Liver (tissue), 9 donors: ENCODE results near the gene LYSMD3. TPM values are rescaled to one million over a fixed set of nuclear protein-coding genes. Genes with fewer than 3 reads are reported as not detected.

Experiments
- DNase-seq: peaks from one replicate; pipeline ENCODE4 v3.0.0-alpha.2; 2017; ENCODE audit warnings: low spot score
- H3K27ac ChIP-seq, 2 donors: one replicate each; pipeline ENCODE4 v1.7.0; 2013; ENCODE audit warnings: inconsistent platforms in 2 of 2, low read length in 2 of 2, control low read depth in 1 of 2, low read depth in 1 of 2, mild to moderate bottlenecking in 1 of 2
- H3K27me3 ChIP-seq, 4 donors: one replicate each; pipeline versions ENCODE4 v1.6.1 to v1.7.0; 2013; ENCODE audit warnings: low read length in 3 of 4, inconsistent platforms in 1 of 4, mild to moderate bottlenecking in 1 of 4, moderate library complexity in 1 of 4; ENCODE audit not compliant: control insufficient read depth in 4 of 4, insufficient read depth in 4 of 4
- H3K36me3 ChIP-seq, 4 donors: one replicate each; pipeline versions ENCODE4 v1.6.1 to v1.7.0; 2013; ENCODE audit warnings: low read length in 3 of 4, mild to moderate bottlenecking in 3 of 4, low read depth in 1 of 4, moderate library complexity in 1 of 4; ENCODE audit not compliant: control insufficient read depth in 4 of 4, insufficient read depth in 3 of 4
- H3K4me1 ChIP-seq, 4 donors: one replicate each; pipeline versions ENCODE4 v1.6.1 to v1.7.0; 2013; ENCODE audit warnings: low read length in 3 of 4, mild to moderate bottlenecking in 3 of 4, moderate library complexity in 1 of 4; ENCODE audit not compliant: control insufficient read depth in 4 of 4, insufficient read depth in 4 of 4
- H3K4me3 ChIP-seq, 3 donors: one replicate each; pipeline versions ENCODE4 v1.6.1 to v1.7.0; 2013; ENCODE audit warnings: low read length in 3 of 3, control low read depth in 1 of 3, low read depth in 1 of 3, mild to moderate bottlenecking in 1 of 3
- H3K9ac ChIP-seq, 2 donors: one replicate each; pipeline ENCODE4 v1.7.0; 2013; ENCODE audit warnings: low read length in 2 of 2, mild to moderate bottlenecking in 2 of 2, moderate library complexity in 2 of 2, control low read depth in 1 of 2, low read depth in 1 of 2
- H3K9me3 ChIP-seq, 4 donors: one replicate each; pipeline versions ENCODE4 v1.6.1 to v1.7.0; 2013; ENCODE audit warnings: low read length in 3 of 4; ENCODE audit not compliant: control insufficient read depth in 4 of 4
- EGR1 ChIP-seq, 2 donors: IDR thresholded peaks; 2 replicates each; pipeline ENCODE4 v1.6.1; 2016 to 2018; ENCODE audit warnings: antibody characterized with exemption in 2 of 2, low read depth in 2 of 2
- FOXA1 ChIP-seq: IDR thresholded peaks from 2 replicates; pipeline ENCODE4 v1.6.1; 2016; ENCODE audit warnings: antibody characterized with exemption
- HNF4A ChIP-seq, 2 donors: conservative IDR thresholded peaks; 2 replicates each; pipeline ENCODE4 v1.6.1; 2016; ENCODE audit warnings: antibody characterized with exemption in 2 of 2, mild to moderate bottlenecking in 2 of 2
- HNF4G ChIP-seq: IDR thresholded peaks from 2 replicates; pipeline ENCODE4 v1.6.1; 2016; ENCODE audit warnings: antibody characterized with exemption
- NR2F2 ChIP-seq: IDR thresholded peaks from 2 replicates; pipeline ENCODE4 v1.6.1; 2016; ENCODE audit warnings: antibody characterized with exemption
- RAD21 ChIP-seq, 2 donors: IDR thresholded peaks; 2 replicates each; pipeline ENCODE4 v1.6.1; 2016; ENCODE audit warnings: antibody characterized with exemption in 2 of 2, mild to moderate bottlenecking in 2 of 2
- RXRA ChIP-seq, 2 donors: IDR thresholded peaks; 2 replicates each; pipeline ENCODE4 v1.6.1; 2017 to 2018; ENCODE audit warnings: antibody characterized with exemption in 2 of 2, mild to moderate bottlenecking in 1 of 2
- SP1 ChIP-seq: IDR thresholded peaks from 2 replicates; pipeline ENCODE4 v1.6.1; 2018; ENCODE audit warnings: antibody characterized with exemption, mild to moderate bottlenecking
- TAF1 ChIP-seq: conservative IDR thresholded peaks from 2 replicates; pipeline ENCODE4 v1.6.1; 2016; ENCODE audit warnings: antibody characterized with exemption, mild to moderate bottlenecking
- WGBS: extraction: QIAGEN DNeasy Blood & Tissue Kit; methylation state at CpG from one replicate; pipeline ENCODE4 v1.1.7; 2013; 5-methylcytosine and 5-hydroxymethylcytosine counted together
- polyA plus RNA-seq, 2 donors: library from polyadenylated mRNA; stranded (reverse) in 1 of 2; unstranded in 1 of 2; fragments of 200-250 nt in 1 of 2; fragments of >200 nt in 1 of 2; fragmentation: Nextera tagmentation in 1 of 2; extraction: Ambion mirVana in 1 of 2; gene quantifications; one replicate each; pipeline versions ENCODE4 v1.2.1 to v1.2.3, GENCODE V29; 2013 to 2015
- total RNA-seq, 2 donors: library from RNA; depleted of rRNA; stranded (reverse); fragments of >200 nt; gene quantifications; one replicate each; pipeline ENCODE4 v1.2.3, GENCODE V29; 2014
- TF ChIP-seq, protein P1 (sequence below): IDR thresholded peaks from 2 replicates; pipeline ENCODE4 v1.6.1; 2016; ENCODE audit warnings: antibody characterized with exemption
- TF ChIP-seq, protein P2 (sequence below): IDR thresholded peaks from 2 replicates; pipeline ENCODE4 v1.6.1; 2016; ENCODE audit warnings: antibody characterized with exemption, mild to moderate bottlenecking
- TF ChIP-seq, protein P3 (sequence below): IDR thresholded peaks from 2 replicates; pipeline ENCODE4 v1.6.1; 2016; ENCODE audit warnings: antibody characterized with exemption
- TF ChIP-seq, protein P4 (sequence below): IDR thresholded peaks from 2 replicates; pipeline ENCODE4 v1.6.1; 2016; ENCODE audit warnings: antibody characterized with exemption
- TF ChIP-seq, protein P5 (sequence below): fragments of 150-350 bp; IDR thresholded peaks from 2 replicates; pipeline ENCODE4 v1.5.1; 2017; ENCODE audit warnings: improper control_type of control experiment, low read depth, low read length; ENCODE audit not compliant: missing input control
- donor health status: healthy.
- donor health status: healthy.
- donor health status: healthy.
- donor health status: healthy.
- donor health status: healthy.

LYSMD3 gene
- total and polyA plus RNA-seq, 4 donors, result 8.8 to 23.6 (median 11.0) TPM

DNA sequence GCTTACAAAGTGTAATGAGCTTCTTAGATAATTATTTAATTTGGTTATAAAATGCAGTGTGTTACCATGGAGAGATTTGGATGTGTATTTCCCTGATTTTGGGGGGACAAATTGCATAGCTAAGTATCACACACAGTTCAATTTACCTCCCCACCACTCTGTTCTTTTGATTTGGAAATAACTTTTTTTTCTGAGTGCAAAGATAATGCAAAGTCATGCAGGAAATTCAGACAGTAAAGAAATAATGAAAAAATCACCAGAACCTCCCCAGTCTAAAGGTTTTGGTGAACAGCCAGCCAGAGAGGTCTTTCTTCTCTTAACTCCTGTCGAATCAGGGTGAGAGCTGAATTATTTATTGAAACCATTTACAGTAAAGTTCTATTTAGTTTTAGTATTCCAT lies 32.4 kb upstream of the LYSMD3 start (continued):
- TF ChIP-seq, protein P1, sequence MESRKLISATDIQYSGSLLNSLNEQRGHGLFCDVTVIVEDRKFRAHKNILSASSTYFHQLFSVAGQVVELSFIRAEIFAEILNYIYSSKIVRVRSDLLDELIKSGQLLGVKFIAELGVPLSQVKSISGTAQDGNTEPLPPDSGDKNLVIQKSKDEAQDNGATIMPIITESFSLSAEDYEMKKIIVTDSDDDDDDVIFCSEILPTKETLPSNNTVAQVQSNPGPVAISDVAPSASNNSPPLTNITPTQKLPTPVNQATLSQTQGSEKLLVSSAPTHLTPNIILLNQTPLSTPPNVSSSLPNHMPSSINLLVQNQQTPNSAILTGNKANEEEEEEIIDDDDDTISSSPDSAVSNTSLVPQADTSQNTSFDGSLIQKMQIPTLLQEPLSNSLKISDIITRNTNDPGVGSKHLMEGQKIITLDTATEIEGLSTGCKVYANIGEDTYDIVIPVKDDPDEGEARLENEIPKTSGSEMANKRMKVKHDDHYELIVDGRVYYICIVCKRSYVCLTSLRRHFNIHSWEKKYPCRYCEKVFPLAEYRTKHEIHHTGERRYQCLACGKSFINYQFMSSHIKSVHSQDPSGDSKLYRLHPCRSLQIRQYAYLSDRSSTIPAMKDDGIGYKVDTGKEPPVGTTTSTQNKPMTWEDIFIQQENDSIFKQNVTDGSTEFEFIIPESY, result no peak
- TF ChIP-seq HNF4G (no peak), NR2F2 (no peak), RAD21 (IDR thresholded peaks at IDR 0.05) (no peak), EGR1 (IDR thresholded peaks at IDR 0.05; ENCODE audit: low read depth in 2 of 2) (no peak)

DNA sequence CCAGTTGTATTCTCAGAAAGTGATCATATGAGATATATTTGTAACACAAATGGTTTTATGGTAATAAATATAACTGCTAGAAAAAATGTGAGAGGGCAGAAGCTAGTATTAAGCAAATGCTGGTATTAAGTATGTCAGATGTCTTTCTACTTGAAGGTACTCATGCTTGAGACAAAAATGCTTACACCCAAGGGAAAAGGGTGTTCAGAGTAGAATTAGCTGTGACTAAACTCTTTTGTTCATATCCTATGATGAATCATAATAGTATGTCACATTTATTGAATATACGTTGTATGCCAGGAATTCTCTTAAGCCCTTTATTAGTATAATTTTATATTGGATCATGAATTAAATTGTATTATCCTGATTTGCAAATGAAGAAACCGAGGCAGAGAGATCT lies 31.4 kb upstream of the LYSMD3 start:
- Histone ChIP-seq H3K27me3 (peaks cover 0 to 18% (median 4%) of the 10 kb centered on the region in 4 donors), H3K36me3 (no peaks in the 10 kb centered on the region), H3K27ac (no peak overlapping the region), H3K9ac (no peak overlapping the region), H3K4me3 (no peak overlapping the region), H3K4me1 (peaks cover 3 to 12% (median 11%) of the 10 kb centered on the region in 4 donors), H3K9me3 (no peaks in the 10 kb centered on the region)
- WGBS, result 68% methylated on average over 2 of the region's 2 CpGs
- TF ChIP-seq RXRA (IDR thresholded peaks at IDR 0.05), result no peak
- no peak for TF ChIP-seq EGR1 (IDR thresholded peaks at IDR 0.05; ENCODE audit: low read depth in 2 of 2)
- TF ChIP-seq, protein P2, sequence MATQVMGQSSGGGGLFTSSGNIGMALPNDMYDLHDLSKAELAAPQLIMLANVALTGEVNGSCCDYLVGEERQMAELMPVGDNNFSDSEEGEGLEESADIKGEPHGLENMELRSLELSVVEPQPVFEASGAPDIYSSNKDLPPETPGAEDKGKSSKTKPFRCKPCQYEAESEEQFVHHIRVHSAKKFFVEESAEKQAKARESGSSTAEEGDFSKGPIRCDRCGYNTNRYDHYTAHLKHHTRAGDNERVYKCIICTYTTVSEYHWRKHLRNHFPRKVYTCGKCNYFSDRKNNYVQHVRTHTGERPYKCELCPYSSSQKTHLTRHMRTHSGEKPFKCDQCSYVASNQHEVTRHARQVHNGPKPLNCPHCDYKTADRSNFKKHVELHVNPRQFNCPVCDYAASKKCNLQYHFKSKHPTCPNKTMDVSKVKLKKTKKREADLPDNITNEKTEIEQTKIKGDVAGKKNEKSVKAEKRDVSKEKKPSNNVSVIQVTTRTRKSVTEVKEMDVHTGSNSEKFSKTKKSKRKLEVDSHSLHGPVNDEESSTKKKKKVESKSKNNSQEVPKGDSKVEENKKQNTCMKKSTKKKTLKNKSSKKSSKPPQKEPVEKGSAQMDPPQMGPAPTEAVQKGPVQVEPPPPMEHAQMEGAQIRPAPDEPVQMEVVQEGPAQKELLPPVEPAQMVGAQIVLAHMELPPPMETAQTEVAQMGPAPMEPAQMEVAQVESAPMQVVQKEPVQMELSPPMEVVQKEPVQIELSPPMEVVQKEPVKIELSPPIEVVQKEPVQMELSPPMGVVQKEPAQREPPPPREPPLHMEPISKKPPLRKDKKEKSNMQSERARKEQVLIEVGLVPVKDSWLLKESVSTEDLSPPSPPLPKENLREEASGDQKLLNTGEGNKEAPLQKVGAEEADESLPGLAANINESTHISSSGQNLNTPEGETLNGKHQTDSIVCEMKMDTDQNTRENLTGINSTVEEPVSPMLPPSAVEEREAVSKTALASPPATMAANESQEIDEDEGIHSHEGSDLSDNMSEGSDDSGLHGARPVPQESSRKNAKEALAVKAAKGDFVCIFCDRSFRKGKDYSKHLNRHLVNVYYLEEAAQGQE, result no peak
- TF ChIP-seq, protein P3, sequence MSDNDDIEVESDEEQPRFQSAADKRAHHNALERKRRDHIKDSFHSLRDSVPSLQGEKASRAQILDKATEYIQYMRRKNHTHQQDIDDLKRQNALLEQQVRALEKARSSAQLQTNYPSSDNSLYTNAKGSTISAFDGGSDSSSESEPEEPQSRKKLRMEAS, result no peak
- TF ChIP-seq, protein P4, sequence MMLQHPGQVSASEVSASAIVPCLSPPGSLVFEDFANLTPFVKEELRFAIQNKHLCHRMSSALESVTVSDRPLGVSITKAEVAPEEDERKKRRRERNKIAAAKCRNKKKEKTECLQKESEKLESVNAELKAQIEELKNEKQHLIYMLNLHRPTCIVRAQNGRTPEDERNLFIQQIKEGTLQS, result no peak
- TF ChIP-seq TAF1, result no peak
- no peak for TF ChIP-seq SP1
- TF ChIP-seq, protein P1, result no peak
- TF ChIP-seq, protein P5, sequence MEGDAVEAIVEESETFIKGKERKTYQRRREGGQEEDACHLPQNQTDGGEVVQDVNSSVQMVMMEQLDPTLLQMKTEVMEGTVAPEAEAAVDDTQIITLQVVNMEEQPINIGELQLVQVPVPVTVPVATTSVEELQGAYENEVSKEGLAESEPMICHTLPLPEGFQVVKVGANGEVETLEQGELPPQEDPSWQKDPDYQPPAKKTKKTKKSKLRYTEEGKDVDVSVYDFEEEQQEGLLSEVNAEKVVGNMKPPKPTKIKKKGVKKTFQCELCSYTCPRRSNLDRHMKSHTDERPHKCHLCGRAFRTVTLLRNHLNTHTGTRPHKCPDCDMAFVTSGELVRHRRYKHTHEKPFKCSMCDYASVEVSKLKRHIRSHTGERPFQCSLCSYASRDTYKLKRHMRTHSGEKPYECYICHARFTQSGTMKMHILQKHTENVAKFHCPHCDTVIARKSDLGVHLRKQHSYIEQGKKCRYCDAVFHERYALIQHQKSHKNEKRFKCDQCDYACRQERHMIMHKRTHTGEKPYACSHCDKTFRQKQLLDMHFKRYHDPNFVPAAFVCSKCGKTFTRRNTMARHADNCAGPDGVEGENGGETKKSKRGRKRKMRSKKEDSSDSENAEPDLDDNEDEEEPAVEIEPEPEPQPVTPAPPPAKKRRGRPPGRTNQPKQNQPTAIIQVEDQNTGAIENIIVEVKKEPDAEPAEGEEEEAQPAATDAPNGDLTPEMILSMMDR, result no peak
- no peak for TF ChIP-seq FOXA1
- TF ChIP-seq HNF4G, result no peak
- no peak for TF ChIP-seq HNF4A (conservative IDR thresholded peaks at IDR 0.05)
- DNase-seq, result no peak
